ENCODE measurements around the gene LTB4R2.
"Not testable (repeated sequence)": the region's sequence is repeated elsewhere in the genome, so short reads cannot be mapped to it uniquely, and the experiment has no call there.

LTB4R2 gene

GRCh38 chr14:24340606-24341005 is 30.7 kb downstream of the LTB4R2 start:
- DNase-seq (ENCODE audit: low spot score) = no peak

- DNase-seq (ENCODE audit: low spot score) = no peak
Observed at GRCh38 chr14:24342889-24343288, 32.9 kb downstream of the LTB4R2 start.

GRCh38 chr14:24343795-24344660 is 34.1 kb downstream of the LTB4R2 start:
- DNase-seq (ENCODE audit: low spot score) = no peak

- DNase-seq (ENCODE audit: low spot score) = no peak
Observed at GRCh38 chr14:24347134-24347533, 37.2 kb downstream of the LTB4R2 start.

- DNase-seq (ENCODE audit: low spot score) = no peak
Observed at GRCh38 chr14:24348186-24348585, 38.2 kb downstream of the LTB4R2 start.

GRCh38 chr14:24349742-24350141 is 39.8 kb downstream of the LTB4R2 start:
- DNase-seq (ENCODE audit: low spot score) = no peak

GRCh38 chr14:24351517-24351916 is 41.6 kb downstream of the LTB4R2 start:
- no peak for DNase-seq (ENCODE audit: low spot score)

GRCh38 chr14:24353559-24354481 is 43.9 kb downstream of the LTB4R2 start:
- DNase-seq (ENCODE audit: low spot score) = no peak

- not testable (repeated sequence) for DNase-seq (ENCODE audit: low spot score)
Observed at GRCh38 chr14:24354482-24354825, 44.5 kb downstream of the LTB4R2 start.

GRCh38 chr14:24355009-24355408 is 45.1 kb downstream of the LTB4R2 start:
- DNase-seq (ENCODE audit: low spot score) = no peak

- DNase-seq (ENCODE audit: low spot score) = no peak
Observed at GRCh38 chr14:24356208-24356607, 46.3 kb downstream of the LTB4R2 start.

- no peak for DNase-seq (ENCODE audit: low spot score)
Observed at GRCh38 chr14:24360281-24360680, 50.3 kb downstream of the LTB4R2 start.

- no peak for DNase-seq (ENCODE audit: low spot score)
Observed at GRCh38 chr14:24361326-24361725, 51.4 kb downstream of the LTB4R2 start.
